Astrocyte (in vitro differentiated cells and primary cell): ENCODE results near the gene IGLON5.

Source experiments
- EZH2 ChIP-seq: IDR thresholded peaks from 2 replicates; pipeline ENCODE4 v1.6.1; 2012; ENCODE audit warnings: mild to moderate bottlenecking, low read length, inconsistent platforms; ENCODE audit not compliant: insufficient read depth
- TF ChIP-seq, protein P1 (sequence below): IDR thresholded peaks from 2 replicates; pipeline ENCODE4 v1.5.1; 2011; ENCODE audit warnings: low read depth, mild to moderate bottlenecking, inconsistent platforms, low read length, moderate library complexity; ENCODE audit not compliant: insufficient read depth

GRCh38 chr19:51294211-51294976, 17.1 kb upstream of the IGLON5 start:
- TF ChIP-seq EZH2, result no peak
- TF ChIP-seq, protein P1, sequence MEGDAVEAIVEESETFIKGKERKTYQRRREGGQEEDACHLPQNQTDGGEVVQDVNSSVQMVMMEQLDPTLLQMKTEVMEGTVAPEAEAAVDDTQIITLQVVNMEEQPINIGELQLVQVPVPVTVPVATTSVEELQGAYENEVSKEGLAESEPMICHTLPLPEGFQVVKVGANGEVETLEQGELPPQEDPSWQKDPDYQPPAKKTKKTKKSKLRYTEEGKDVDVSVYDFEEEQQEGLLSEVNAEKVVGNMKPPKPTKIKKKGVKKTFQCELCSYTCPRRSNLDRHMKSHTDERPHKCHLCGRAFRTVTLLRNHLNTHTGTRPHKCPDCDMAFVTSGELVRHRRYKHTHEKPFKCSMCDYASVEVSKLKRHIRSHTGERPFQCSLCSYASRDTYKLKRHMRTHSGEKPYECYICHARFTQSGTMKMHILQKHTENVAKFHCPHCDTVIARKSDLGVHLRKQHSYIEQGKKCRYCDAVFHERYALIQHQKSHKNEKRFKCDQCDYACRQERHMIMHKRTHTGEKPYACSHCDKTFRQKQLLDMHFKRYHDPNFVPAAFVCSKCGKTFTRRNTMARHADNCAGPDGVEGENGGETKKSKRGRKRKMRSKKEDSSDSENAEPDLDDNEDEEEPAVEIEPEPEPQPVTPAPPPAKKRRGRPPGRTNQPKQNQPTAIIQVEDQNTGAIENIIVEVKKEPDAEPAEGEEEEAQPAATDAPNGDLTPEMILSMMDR, result no peak
